DMS53 treated with DMSO at 0.1 percent for 48 hours (cell line): Measurements from ENCODE around the gene PIP4K2A.

Experiments used
- DNase-seq: peaks from one replicate; lab custom pipeline; 2025; ENCODE audit not compliant: unreplicated experiment; lab: John Stamatoyannopoulos, UW

PIP4K2A gene

DNA sequence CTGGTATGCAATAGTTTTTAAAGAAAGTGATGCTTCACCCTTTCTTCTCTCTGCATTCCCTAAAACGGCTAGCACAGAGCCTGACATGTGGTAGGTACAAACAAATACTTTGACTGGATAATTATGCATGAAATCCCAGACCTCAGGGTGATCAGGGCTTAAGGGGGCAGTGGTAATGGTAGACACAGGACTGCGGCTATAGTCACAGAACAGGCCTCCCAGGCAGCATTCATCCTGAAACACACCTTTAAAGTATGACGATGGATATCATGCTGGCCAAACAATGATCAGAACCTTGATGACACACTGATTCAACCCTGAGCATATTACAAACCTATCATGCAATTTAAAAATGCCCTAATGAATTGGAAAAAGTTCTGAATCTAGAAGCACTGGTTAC, 110.8 kb downstream of the PIP4K2A start:
- no peak for DNase-seq

DNA sequence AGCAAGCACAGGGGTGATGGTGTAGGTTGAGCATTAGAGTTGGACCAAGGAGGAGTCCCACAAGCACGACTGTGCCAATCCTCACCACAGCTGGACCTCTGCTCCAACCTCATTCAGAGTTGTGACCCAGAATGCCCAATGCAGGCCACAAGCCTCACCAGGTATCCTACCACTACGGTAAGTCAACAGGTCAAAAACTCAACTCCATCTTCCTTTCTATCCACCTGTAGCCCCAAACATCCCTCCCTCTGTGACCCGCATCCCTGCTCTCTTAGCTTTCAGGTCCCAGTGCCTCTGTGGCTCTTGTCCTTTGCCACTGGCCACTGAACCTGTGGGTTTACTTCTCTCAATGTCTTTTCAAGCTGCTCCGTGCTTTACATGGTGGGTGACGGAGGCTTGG, 112.8 kb downstream of the PIP4K2A start:
- no peak for DNase-seq

DNA sequence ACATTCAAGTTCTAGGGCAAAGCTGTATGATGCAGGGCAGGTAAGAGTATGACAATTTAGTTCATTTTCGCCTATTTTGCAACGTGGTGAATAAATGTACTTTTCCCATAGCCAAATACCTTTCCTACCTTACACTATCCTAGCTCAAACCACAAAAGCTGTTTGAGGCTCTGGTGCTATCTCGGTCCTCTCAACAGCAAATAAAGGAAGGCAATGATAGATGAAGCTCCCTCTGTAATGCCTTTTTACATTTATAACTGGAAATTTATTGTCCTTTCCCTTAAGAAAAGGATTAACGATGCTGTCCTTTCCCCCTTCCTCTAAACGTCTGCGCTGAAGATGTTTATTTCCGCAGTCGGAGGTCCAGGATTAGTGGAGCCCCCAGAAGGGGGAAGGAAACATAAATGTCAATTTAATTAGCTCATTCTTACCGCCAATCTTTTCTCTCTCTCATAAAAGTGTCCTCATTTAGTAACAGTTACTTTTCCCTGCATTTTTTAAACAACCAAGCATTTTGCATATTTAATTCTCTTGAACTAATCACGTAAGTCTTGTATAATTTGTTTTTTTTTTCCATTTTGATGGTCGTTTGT, 114.6 kb downstream of the PIP4K2A start:
- DNase-seq = no peak

DNA sequence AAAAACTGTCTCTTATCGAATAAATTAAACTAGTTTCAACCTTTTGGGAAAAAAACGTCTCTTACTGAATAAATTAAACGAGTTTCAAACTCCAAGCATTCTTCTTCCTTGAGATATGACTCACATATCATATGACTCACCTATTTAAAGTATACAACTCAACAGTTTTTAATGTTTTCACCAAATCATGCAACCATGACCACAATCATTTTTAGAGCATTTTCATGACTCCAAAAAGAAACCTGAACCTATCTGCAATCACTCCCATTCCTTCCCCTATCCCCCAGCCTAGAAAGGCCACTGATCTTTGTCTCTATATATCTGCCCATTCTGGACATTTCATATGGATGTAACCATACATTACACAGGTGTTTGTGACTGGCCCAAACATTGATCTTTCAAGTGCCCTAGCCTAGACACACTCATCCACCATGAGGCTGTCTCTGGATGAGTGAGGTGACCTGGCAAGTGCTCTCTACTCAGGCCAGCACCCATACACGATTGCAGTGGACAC, 115.3 kb downstream of the PIP4K2A start:
- DNase-seq = peak; percentile 80

DNA sequence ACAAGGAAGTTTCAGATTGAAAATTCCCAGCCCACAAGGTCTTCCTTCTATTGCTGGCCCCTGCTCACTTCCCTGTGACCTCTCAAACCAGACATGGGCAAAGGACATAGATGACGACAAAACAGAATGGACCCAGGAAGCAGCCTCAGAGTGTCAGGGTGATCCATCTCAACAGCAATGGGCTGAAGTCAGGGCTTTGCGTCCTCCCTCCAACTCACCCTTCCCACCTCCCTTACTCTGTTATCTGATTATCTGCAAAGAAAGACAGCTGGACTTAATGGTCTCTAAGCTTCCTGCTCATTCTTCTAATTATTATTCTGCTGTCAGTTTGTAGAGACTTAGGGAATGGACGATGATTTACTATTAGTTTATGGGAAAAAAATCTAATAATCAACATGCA, 115.9 kb downstream of the PIP4K2A start:
- DNase-seq = no peak

DNA sequence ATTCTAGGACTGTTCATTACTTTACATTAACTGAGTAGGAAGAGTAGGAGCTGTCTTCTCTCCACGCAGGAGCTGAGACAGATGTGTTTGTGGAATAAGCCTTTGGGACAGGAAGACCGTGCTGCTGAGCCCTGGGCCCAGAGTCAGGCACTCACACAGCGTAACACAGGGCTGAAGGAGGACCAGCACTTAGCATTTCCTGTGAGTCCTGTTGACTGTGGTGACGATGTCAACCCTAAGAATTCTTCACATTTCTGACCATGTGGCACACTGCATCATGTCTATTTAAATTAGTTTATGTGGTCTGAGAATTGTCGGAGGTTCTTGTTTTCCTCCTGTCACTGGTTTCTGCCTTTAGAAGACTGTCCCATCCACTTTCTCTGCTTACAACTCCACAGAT, 117.2 kb downstream of the PIP4K2A start:
- DNase-seq = no peak

DNA sequence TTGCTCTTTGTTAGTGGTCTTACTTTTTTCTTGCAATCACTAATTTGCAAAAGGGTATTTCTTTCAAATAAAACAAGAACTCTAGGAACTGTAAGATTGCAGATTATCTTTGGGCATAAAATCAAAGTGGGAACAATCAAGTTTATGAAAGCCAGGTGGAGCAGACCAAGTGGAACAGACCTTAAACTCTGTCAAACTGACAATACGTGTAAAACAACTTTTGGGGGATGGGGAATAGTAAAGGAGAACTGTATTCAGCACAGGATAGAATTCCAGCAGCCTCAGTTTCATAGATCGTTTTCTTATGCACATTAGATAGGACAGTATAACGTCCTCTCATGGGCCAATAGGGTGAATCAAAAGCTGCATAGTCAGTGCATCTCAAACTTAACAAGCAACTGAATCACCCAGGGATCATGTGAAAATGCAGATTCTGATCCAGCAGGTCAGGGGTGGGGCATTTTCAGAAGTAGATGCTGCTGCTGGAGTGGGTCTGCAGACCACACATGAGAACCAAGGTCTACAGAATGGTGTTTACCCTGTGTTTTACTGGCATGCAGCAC, 120.7 kb downstream of the PIP4K2A start:
- no peak for DNase-seq

DNA sequence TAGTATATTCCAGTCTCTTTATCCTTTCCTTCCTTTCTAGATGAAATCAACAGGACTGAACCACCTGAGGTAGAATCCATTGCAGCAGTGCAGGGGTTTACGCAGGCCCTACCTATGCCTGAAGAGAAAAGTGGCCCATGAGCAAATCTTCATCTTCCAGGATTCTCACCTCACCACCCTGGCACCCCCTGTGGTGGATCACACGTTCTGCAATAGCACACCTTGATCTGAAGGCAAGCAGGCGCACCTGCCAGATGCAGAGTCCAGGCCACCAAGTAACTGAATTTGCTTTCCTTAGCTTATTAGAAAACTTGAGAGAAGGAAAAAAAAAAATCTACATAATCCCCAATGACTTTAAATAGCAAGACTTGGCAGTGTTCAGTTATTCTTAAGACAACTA, 121.4 kb downstream of the PIP4K2A start:
- no peak for DNase-seq

DNA sequence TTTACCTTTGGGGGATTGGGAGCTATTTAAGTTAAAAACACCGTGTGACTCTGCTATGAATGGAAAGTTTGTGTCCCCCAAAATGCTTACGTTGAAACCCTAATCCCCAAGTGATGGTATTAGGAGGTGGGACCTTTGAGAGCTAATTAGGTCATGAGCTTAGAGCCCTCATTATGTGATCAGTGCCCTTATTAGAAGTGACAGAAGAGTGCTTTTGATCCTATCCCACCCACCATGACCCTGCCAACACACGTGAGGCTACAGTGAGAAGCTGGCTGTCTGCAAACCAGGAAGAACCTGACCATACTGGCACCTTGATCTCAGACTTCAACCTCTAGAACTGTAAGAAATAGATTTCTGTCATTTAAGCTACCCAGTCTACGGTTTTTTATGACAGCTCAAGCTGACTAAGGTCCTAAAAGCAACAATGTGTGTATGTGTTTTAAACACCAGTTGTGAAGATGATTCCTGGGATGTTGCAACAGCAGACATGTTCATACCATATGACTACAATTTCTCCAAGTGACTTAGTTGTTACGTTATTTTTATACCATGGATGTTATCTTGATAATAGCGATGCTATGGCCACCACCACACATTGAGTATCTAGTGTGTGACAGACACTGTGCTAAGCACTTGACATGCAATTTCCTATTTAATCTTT, 124.4 kb downstream of the PIP4K2A start:
- no peak for DNase-seq

DNA sequence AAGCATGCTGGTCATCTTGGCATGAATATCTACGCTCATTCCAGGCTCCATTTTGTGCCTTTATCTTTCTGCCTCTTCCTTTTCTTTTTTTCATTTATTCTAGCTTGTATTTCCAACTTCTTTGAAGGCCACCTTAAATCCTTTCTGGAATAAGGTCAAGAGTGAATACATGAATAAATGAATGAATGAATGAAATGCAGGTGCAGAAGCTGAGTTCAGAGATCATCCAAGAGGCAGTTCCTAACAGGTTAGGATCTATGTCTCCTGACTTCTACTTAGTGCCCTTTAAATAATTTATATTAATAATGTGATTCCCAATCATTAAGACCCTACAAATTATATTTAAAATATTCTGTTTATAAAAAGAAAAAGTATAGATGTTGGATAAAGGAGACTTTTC, 125.9 kb downstream of the PIP4K2A start:
- DNase-seq = no peak

DNA sequence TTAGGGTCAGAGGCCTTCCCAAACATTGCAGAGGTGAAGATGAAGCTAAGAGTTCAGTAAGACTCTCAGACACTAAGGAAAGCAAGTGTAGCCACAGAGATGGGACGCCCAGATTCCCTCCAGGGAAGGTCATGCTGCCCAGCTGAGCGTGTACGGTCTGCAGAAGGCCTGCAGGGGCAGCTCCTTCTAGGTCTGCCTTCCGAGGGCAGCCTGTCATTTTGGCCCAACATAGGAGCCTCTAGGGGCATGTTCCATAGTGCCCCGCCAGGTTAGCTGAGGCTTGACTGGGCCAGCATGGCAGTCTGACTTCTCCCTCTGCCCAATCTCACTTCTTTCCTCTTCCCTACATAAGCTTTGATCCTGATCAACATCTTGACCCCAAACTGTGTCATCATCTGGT, 130.7 kb downstream of the PIP4K2A start:
- DNase-seq = no peak

DNA sequence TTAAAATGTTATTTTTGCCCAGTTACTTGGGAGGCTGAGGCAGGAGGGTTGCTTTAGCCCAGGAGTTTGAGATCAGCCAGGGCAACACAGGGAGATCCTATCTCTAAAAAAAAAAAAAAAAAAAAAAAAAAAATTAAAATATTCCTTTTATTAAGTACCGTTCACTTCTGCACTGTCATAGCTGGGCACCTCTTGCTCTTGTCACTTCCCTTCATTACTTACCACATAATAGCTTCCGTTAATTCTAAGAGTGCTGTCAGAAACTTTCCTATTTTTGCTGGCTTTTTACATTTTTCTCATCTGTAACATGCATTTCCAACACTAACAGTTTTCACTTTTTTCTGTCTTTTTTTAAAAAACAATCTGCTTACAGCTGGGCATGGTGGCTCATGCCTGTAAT, 132.9 kb downstream of the PIP4K2A start:
- no peak for DNase-seq

DNA sequence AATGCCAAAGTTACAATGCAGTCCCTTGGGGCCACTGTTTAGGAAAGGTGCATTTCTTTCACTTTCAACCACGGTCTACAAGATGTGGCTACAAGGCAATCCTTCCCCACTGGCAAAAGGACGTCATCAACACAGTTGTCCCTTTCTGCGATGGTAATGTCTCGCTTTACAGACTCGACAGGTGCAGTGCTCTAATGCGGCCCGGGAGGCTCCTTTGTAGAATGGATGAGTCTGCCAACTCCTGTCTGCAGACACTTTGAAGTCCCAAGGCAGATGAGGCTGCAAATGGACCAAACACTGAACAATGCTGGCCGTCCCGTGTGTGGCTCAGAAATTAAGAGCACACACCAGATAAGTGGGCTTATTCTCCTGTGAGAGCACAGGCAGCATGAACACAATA, 133.7 kb downstream of the PIP4K2A start:
- no peak for DNase-seq

DNA sequence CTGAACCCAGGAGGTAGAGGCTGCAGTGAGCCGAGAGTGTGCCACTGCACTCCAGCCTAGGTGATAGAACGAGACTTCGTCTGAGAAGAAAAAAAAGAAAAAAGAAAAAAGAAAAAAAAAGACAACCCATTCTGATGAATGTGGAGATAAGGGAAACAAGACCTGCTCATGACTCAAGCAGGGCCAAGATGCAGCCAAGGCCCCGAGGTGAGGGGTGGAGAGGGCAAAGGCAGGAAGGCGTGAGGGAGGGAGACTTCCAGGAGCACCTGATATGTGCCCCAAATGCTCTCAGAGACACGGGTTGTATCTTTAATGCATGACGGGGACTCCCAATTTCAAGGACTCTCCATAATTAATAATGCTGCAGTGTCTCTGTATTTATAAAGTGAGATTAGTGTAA, 134.6 kb downstream of the PIP4K2A start:
- DNase-seq = no peak

DNA sequence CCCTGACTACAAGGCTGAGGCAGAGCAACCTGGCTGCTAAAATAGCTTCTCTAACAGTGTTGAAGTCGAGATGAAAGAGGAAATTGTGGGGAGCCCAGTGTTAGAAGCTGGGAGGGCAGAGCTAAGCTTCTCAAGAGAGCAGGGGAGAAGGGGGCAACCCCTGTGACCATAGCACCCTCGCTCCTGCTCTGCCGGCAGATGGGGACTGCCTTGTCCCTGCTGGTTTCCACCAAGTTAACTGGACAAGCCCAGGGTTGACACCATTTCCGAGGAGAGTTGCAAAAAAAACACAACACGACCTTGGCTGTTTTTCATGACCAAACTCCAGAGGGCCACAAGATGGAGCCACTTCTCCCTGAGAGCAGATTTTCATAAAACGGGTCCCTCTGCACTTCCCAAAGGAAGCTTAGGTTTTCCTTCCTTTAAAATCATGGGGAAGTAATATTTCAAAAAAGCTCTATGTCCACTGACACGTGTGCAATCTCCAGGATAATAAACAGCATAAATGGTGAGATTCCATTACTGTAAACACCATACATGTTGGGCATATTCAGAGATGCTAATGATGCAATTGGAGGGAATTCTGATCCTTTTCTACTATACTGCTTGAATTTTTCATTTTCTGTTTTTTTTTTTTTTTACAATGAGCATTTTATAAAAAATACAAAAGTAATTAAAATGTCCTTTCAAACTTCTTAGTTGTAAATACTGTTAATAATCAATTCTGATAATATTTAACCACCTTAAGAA, 140.4 kb downstream of the PIP4K2A start:
- DNase-seq = peak; percentile 49

DNA sequence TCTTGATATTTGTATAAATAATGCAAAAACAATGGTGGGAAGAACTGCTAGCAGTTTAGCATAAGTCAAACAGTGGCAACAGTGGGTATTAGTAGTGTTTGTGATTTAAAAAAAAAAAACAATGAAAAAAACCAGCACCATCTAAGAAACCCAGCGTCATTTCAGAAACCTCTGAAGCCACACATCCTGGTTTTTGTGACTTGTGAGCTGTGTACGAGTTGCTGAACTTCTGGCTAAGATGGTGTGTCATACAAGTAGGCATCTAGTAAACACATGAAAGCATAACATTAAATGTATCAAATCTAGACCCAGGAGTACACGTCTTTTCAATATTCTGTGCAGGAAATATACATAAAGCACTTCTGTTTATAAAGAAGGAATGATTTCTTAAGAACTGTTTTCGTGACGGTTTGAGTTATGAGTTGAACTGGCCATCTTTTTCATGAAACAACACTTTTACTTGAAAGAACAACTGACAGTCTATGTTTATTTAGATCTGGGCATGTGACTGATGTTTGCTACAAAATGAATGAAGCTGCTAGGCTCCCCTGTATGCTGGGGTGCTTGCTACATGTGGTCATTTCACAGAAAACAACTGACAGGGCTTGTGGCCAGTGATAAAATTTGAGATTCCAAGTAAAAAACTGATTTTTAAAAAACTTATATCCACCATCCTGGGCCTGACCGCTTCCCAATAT, 143.5 kb downstream of the PIP4K2A start:
- DNase-seq = no peak

DNA sequence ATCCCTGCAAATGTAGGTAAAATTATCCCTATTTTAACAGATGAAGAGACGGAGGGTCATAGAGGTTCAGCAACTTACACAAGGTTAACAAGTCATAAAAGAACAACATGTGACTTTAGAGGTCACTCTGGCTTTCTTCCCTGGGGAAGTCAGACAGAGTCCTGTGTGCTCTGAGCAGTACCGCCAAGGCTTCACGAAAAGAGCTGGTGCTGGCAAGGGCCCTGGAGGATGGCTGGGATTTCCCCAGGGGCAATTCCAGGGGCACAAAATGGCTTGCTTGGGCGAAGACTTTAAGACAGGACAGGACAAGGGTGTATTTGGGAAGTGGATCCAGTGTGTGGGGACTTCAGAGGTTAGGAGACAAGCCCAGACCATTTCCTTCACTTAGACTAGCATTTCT, 144.1 kb downstream of the PIP4K2A start:
- DNase-seq = no peak

DNA sequence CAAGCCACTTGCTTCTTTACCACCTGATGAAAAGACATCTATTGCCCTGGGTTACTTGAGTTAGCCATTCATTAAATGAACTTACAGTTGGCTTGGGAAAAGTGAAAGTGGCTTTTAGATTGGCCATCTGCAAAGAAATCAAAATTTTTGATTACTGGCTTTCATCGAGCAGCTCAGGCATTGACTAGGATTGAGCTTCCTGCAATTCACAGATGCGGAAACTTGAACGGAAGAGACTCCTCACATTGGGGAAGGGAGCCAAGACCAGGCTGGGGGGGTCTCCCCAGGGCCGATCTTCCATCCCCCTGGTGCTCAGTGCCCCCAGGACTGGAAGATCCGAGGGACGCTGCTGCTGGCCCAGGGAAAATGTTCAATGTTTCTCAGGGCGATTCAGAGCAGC, 145.4 kb downstream of the PIP4K2A start:
- no peak for DNase-seq

DNA sequence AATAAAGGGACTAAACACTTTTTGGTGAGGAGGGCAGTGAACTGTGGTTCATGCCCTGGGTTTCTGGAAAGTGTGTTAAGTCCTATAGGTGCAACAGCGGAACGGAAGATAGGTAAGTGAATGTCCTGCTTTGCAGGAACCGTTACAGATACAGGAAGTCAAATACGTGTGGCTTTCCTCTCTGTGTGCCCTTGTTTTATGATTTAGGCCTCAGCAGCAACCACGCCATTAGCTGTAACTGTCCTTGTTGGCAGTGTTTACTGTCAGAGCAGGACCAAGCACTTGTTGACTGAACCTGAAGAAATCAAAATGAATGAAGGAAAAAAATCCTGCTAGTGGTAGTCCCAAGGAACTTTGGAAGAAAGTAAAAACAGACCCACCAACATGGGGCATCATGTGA, 150.3 kb downstream of the PIP4K2A start:
- no peak for DNase-seq

DNA sequence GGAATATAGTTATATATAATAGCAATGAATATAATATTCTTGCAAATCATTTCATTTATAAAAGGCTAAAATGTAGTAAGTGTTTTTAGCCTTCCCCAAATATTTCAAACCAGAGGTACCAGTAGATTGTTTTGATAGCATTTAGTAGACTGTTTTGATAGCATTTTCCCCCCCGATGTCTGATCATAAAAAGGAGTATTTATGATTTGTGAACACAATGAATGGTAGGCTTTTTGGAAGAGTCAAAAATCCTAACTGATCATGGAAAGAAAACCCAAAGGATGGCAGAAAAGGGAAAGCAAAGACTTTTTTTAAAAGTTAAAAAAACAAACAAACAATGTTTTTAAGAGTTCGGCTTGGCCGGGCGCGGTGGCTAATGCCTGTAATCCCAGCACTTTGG, 152.5 kb downstream of the PIP4K2A start:
- no peak for DNase-seq

DNA sequence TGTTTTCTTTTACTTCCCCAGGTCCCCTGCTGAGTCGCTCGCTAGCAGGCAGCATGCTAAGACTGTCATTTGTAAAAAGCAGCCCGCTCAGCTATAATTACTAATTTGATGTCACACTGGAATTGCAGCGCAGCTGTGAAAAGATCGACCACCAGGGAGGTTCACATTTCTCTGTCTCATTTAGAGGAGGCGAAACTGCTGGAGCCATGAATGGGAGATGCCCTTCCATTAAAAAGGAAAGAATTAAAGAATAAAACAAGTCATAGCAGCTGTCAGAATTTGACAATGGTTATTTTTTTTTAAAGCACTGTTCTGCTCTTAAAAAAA, 153.5 kb downstream of the PIP4K2A start:
- DNase-seq = no peak
